Stimulated activated CD4-positive, alpha-beta T cell treated with anti-CD3 and anti-CD28 coated beads, TNF-alpha, amount 100 ng/mL, for 24 hours (primary cell): Measurements from ENCODE around the gene XRCC3.

Experiments used
- DNase-seq, 3 experiments: peaks; one replicate each; pipeline ENCODE4 v3.0.0-alpha.2; 2020; ENCODE audit warnings: low read depth in 3 of 3

Gene XRCC3

GRCh38 chr14:103738701-103739451 is 23.6 kb upstream of the XRCC3 start:
- DNase-seq: no peak

- DNase-seq: no peak
These were observed 22.9 kb upstream of the XRCC3 start for GRCh38 chr14:103738166-103738565.

- no peak for DNase-seq
These were observed 22.3 kb upstream of the XRCC3 start for GRCh38 chr14:103737432-103738045.

- no peak for DNase-seq
These were observed 21.5 kb upstream of the XRCC3 start for GRCh38 chr14:103736546-103737431.

GRCh38 chr14:103735815-103736545 is 20.7 kb upstream of the XRCC3 start:
- DNase-seq: no peak

- no peak for DNase-seq
These were observed 20.2 kb upstream of the XRCC3 start for GRCh38 chr14:103735439-103735814.

- no peak for DNase-seq
These were observed 19.8 kb upstream of the XRCC3 start for GRCh38 chr14:103735022-103735421.

GRCh38 chr14:103734081-103734888 is 19.0 kb upstream of the XRCC3 start:
- no peak for DNase-seq

- no peak for DNase-seq
These were observed 18.4 kb upstream of the XRCC3 start for GRCh38 chr14:103733651-103734050.

GRCh38 chr14:103732868-103733620 is 17.8 kb upstream of the XRCC3 start:
- DNase-seq: no peak

- DNase-seq: no peak
These were observed 16.9 kb upstream of the XRCC3 start for GRCh38 chr14:103731916-103732867.

GRCh38 chr14:103731481-103731880 is 16.2 kb upstream of the XRCC3 start:
- no peak for DNase-seq

GRCh38 chr14:103730490-103731035 is 15.3 kb upstream of the XRCC3 start:
- no peak for DNase-seq

- no peak for DNase-seq
These were observed 14.5 kb upstream of the XRCC3 start for GRCh38 chr14:103729496-103730448.

GRCh38 chr14:103728721-103729120 is 13.5 kb upstream of the XRCC3 start:
- DNase-seq: no peak

GRCh38 chr14:103728141-103728540 is 12.9 kb upstream of the XRCC3 start:
- no peak for DNase-seq

- no peak for DNase-seq
These were observed 12.2 kb upstream of the XRCC3 start for GRCh38 chr14:103727313-103727980.
